ENCODE measurements around the gene ILDR2.

GRCh38 chr1:166918088-166918955 is 57.0 kb downstream of the ILDR2 start:
- TF ChIP-seq CTCF (IDR thresholded peaks at IDR 0.05) (no peak), POLR2A (IDR thresholded peaks at IDR 0.05) (no peak)
